Measurements from ENCODE around the gene PARD3B.

- TF ChIP-seq POLR2A (IDR thresholded peaks at IDR 0.05; ENCODE audit: low read depth, low read length), result no peak
- TF ChIP-seq POLR2AphosphoS5 (IDR thresholded peaks at IDR 0.05; ENCODE audit: low read depth, low read length), result no peak
- TF ChIP-seq TAF1 (IDR thresholded peaks at IDR 0.05; ENCODE audit: low read depth, low read length), result no peak
- no peak for TF ChIP-seq SPI1 (IDR thresholded peaks at IDR 0.05; ENCODE audit: low read depth, low read length)
- no peak for TF ChIP-seq POU2F2 (IDR thresholded peaks at IDR 0.05; ENCODE audit: low read depth, low read length)
Observed at GRCh38 chr2:205619600-205619999, 1074.3 kb downstream of the PARD3B start.

Data from GM12891 (cell line).